Stimulated activated CD4-positive, alpha-beta T cell treated with anti-CD3 and anti-CD28 coated beads, TNF-alpha, amount 100 ng/mL, for 4 hours (primary cell): ENCODE measurements around the gene MAFF.
"Not testable (repeated sequence)": the region's sequence is repeated elsewhere in the genome, so short reads cannot be mapped to it uniquely, and the experiment has no call there.

Experiments used
- DNase-seq, 3 experiments: peaks; one replicate each; pipeline ENCODE4 v3.0.0-alpha.2; 2020; ENCODE audit warnings: low read depth in 3 of 3

MAFF gene

GRCh38 chr22:38201711-38202436 is at the start of gene MAFF:
Gene MAFF, plus strand, starts transcription at chr22:38201994. Its CDS starts 11,860 bp downstream, at chr22:38213854.
- peak; percentile 72 to 83 (median 82) for DNase-seq

GRCh38 chr22:38153821-38154562 is 47.8 kb upstream of the MAFF start:
- DNase-seq, result no peak

- DNase-seq, result not testable (repeated sequence)
These were observed 47.3 kb upstream of the MAFF start for GRCh38 chr22:38154563-38154915.

GRCh38 chr22:38155703-38156102 is 46.1 kb upstream of the MAFF start:
- DNase-seq, result no peak

- no peak for DNase-seq
These were observed 38.6 kb upstream of the MAFF start for GRCh38 chr22:38162881-38163843.

- no peak for DNase-seq
These were observed 37.8 kb upstream of the MAFF start for GRCh38 chr22:38163844-38164550.

- no peak for DNase-seq
These were observed 37.3 kb upstream of the MAFF start for GRCh38 chr22:38164551-38164918.

- no peak for DNase-seq
These were observed 35.7 kb upstream of the MAFF start for GRCh38 chr22:38165922-38166593.

- DNase-seq, result no peak
These were observed 33.8 kb upstream of the MAFF start for GRCh38 chr22:38167988-38168407.

GRCh38 chr22:38169116-38169515 is 32.7 kb upstream of the MAFF start:
- no peak for DNase-seq

GRCh38 chr22:38170469-38170868 is 31.3 kb upstream of the MAFF start:
- DNase-seq, result no peak

- DNase-seq, result no peak
These were observed 29.6 kb upstream of the MAFF start for GRCh38 chr22:38171927-38172831.

- DNase-seq, result peak in 1 of 3 experiments; percentile 9
These were observed 28.8 kb upstream of the MAFF start for GRCh38 chr22:38172832-38173640.

GRCh38 chr22:38173641-38173906 is 28.2 kb upstream of the MAFF start:
- DNase-seq, result no peak

- no peak for DNase-seq
These were observed 27.2 kb upstream of the MAFF start for GRCh38 chr22:38174626-38175025.

- no peak for DNase-seq
These were observed 26.3 kb upstream of the MAFF start for GRCh38 chr22:38175206-38176118.

- DNase-seq, result peak in 1 of 3 experiments; percentile 8
These were observed 25.5 kb upstream of the MAFF start for GRCh38 chr22:38176170-38176741.

- no peak for DNase-seq
These were observed 24.8 kb upstream of the MAFF start for GRCh38 chr22:38177044-38177443.
